ENCODE results near the gene CD22.

The CD22 gene

DNA sequence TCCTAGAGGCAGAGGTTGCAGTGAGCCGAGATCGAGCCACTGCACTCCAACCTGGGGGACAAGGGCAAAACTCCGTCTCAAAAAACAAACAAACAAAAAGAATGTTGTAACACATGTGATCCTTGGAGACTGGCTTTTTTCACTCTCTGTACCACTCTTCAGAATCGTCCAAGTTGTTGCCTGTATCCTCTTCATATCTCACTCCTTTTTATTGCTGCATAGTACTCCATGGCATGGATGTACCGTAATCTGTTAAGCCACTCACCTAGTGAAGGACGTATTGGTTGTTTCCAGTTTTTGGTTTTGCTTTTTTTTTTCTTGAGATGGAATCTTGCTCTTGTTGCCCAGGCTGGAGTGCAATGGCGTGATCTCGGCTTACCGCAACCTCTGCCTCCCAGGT is 7.0 kb upstream of the CD22 start (continued):
- TF ChIP-seq KLF8 (tag by site-specific recombination; IDR thresholded peaks at IDR 0.05), result no peak
- no peak for TF ChIP-seq ZNF549 (tag by site-specific recombination; IDR thresholded peaks at IDR 0.05)
- TF ChIP-seq ZBTB44 (tag by site-specific recombination; IDR thresholded peaks at IDR 0.05), result no peak
- TF ChIP-seq ZNF629 (tag by site-specific recombination; IDR thresholded peaks at IDR 0.05), result no peak
- TF ChIP-seq ZNF544 (tag by site-specific recombination; IDR thresholded peaks at IDR 0.05), result no peak
- TF ChIP-seq, protein P1, sequence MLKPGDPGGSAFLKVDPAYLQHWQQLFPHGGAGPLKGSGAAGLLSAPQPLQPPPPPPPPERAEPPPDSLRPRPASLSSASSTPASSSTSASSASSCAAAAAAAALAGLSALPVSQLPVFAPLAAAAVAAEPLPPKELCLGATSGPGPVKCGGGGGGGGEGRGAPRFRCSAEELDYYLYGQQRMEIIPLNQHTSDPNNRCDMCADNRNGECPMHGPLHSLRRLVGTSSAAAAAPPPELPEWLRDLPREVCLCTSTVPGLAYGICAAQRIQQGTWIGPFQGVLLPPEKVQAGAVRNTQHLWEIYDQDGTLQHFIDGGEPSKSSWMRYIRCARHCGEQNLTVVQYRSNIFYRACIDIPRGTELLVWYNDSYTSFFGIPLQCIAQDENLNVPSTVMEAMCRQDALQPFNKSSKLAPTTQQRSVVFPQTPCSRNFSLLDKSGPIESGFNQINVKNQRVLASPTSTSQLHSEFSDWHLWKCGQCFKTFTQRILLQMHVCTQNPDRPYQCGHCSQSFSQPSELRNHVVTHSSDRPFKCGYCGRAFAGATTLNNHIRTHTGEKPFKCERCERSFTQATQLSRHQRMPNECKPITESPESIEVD (tag by site-specific recombination; IDR thresholded peaks at IDR 0.05), result no peak
- TF ChIP-seq, protein P2, sequence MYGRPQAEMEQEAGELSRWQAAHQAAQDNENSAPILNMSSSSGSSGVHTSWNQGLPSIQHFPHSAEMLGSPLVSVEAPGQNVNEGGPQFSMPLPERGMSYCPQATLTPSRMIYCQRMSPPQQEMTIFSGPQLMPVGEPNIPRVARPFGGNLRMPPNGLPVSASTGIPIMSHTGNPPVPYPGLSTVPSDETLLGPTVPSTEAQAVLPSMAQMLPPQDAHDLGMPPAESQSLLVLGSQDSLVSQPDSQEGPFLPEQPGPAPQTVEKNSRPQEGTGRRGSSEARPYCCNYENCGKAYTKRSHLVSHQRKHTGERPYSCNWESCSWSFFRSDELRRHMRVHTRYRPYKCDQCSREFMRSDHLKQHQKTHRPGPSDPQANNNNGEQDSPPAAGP (tag by site-specific recombination; IDR thresholded peaks at IDR 0.05), result no peak
- no peak for TF ChIP-seq OVOL3 (tag by site-specific recombination; IDR thresholded peaks at IDR 0.05)
- TF ChIP-seq ZNF426 (tag by site-specific recombination; IDR thresholded peaks at IDR 0.05), result no peak
- no peak for TF ChIP-seq ZNF626 (tag by site-specific recombination; IDR thresholded peaks at IDR 0.05)
- no peak for TF ChIP-seq YY2 (tag by site-specific recombination; IDR thresholded peaks at IDR 0.05)
- TF ChIP-seq, protein P3, sequence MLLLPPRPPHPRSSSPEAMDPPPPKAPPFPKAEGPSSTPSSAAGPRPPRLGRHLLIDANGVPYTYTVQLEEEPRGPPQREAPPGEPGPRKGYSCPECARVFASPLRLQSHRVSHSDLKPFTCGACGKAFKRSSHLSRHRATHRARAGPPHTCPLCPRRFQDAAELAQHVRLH (tag by site-specific recombination; IDR thresholded peaks at IDR 0.05), result peak; percentile 93
- TF ChIP-seq ZFHX2 (tag by site-specific recombination; conservative IDR thresholded peaks at IDR 0.05), result no peak
- no peak for TF ChIP-seq MZF1 (tag by site-specific recombination; IDR thresholded peaks at IDR 0.05; ENCODE audit: borderline replicate concordance)

DNA sequence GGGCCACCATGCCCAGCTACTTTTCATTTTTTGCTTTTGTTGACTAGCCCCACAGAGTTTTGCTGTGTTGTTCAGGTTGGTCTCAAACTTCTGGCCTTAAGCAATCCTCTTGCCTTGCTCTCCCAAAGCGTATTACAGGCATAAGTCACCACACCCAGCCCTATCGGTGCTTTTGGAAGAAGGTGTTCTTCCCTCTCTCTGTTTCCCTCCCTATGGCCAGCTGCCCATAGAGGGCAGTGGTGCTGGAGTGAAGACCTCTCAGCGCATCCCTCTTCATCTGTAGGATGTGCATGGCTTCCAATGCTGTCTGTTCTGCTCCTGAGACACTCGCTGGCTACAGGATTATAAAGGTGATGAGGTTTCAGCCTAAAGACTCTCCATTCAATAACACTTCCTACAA is 1.3 kb upstream of the CD22 start:
- Histone ChIP-seq H3K27ac (ENCODE audit: extremely low read depth, low read depth, low read length) (no peak overlapping the region), H3K9me3 (ENCODE audit: control insufficient read depth, insufficient read depth, low read depth, low read length) (no peaks in the 10 kb centered on the region), H3K4me1 (ENCODE audit: control insufficient read depth, insufficient read depth, low read length) (no peaks in the 10 kb centered on the region), H3K36me3 (ENCODE audit: control insufficient read depth in 2 of 2, insufficient read depth in 1 of 2, low read length in 2 of 2) (no peaks in the 10 kb centered on the region), H3K4me3 (ENCODE audit: low read depth, low read length) (no peak overlapping the region)
- ChIA-PET CTCF (interaction anchor here (0.6 to 2.9 kb wide), 7 partner anchors 15 to 186 kb away, joined by 3 to 16 read pairs (median 4); no protein-coding TSS in a partner anchor), POLR2A (no interaction called here)
- TF ChIP-seq SCRT2 (tag by site-specific recombination; IDR thresholded peaks at IDR 0.05) (no peak), FEZF1 (tag by site-specific recombination; IDR thresholded peaks at IDR 0.05) (no peak), ZNF426 (tag by site-specific recombination; IDR thresholded peaks at IDR 0.05) (no peak), ZNF311 (tag by site-specific recombination; IDR thresholded peaks at IDR 0.05; ENCODE audit: borderline replicate concordance) (no peak), GLIS1 (tag by site-specific recombination; IDR thresholded peaks at IDR 0.05) (no peak), MEIS1 (CRISPR knock-in tag; IDR thresholded peaks at IDR 0.05; ENCODE audit: borderline replicate concordance) (no peak), ZNF223 (tag by site-specific recombination; IDR thresholded peaks at IDR 0.05) (no peak)
- TF ChIP-seq, protein P4, sequence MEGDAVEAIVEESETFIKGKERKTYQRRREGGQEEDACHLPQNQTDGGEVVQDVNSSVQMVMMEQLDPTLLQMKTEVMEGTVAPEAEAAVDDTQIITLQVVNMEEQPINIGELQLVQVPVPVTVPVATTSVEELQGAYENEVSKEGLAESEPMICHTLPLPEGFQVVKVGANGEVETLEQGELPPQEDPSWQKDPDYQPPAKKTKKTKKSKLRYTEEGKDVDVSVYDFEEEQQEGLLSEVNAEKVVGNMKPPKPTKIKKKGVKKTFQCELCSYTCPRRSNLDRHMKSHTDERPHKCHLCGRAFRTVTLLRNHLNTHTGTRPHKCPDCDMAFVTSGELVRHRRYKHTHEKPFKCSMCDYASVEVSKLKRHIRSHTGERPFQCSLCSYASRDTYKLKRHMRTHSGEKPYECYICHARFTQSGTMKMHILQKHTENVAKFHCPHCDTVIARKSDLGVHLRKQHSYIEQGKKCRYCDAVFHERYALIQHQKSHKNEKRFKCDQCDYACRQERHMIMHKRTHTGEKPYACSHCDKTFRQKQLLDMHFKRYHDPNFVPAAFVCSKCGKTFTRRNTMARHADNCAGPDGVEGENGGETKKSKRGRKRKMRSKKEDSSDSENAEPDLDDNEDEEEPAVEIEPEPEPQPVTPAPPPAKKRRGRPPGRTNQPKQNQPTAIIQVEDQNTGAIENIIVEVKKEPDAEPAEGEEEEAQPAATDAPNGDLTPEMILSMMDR (tag by site-specific recombination; IDR thresholded peaks at IDR 0.05), result 0 out of 2 replicates have a peak, but pooled peaks have one; percentile 17
